MM.1S (cell line): ENCODE measurements around the gene SLC9A3.

Experiments
- DNase-seq: peaks from one replicate; pipeline ENCODE4 v3.0.0-alpha.2; 2015
- H2AFZ ChIP-seq: fragments of 300-600 bp; sonication (generic); 2 replicates; pipeline ENCODE4 v1.6.0; 2016; ENCODE audit warnings: antibody characterized with exemption, low read length
- H3F3A ChIP-seq: fragments of 300-600 bp; sonication (generic); 2 replicates; pipeline ENCODE4 v1.6.1; 2016; ENCODE audit warnings: mild to moderate bottlenecking, antibody characterized with exemption, low read length, moderate library complexity, mixed read lengths; ENCODE audit not compliant: insufficient read depth
- H3K27ac ChIP-seq: fragments of 300-600 bp; sonication (generic); 2 replicates; pipeline ENCODE4 v1.5.1; 2016; ENCODE audit warnings: mild to moderate bottlenecking, low read length
- H3K27me3 ChIP-seq: fragments of 300-600 bp; sonication (generic); replicated peaks from 2 replicates; pipeline ENCODE4 v1.6.0; 2016; ENCODE audit warnings: low read length; ENCODE audit not compliant: insufficient read depth
- H3K36me3 ChIP-seq: fragments of 300-600 bp; sonication (generic); replicated peaks from 2 replicates; pipeline ENCODE4 v1.6.1; 2016; ENCODE audit warnings: mild to moderate bottlenecking, low read length, mixed read lengths; ENCODE audit not compliant: insufficient read depth
- H3K4me1 ChIP-seq: fragments of 300-600 bp; sonication (generic); 2 replicates; pipeline ENCODE4 v1.6.1; 2016; ENCODE audit warnings: low read length, mixed read lengths
- H3K4me2 ChIP-seq: fragments of 300-600 bp; sonication (generic); 2 replicates; pipeline ENCODE4 v1.6.0; 2016; ENCODE audit warnings: low read depth, low read length
- H3K4me3 ChIP-seq: fragments of 300-600 bp; sonication (generic); 2 replicates; pipeline ENCODE4 v1.5.1; 2016; ENCODE audit warnings: low read length, mixed read lengths
- H3K79me2 ChIP-seq: fragments of 300-600 bp; sonication (generic); 2 replicates; pipeline ENCODE4 v1.6.1; 2016; ENCODE audit warnings: mixed run types, low read length, mixed read lengths
- H3K9ac ChIP-seq: fragments of 300-600 bp; sonication (generic); 2 replicates; pipeline ENCODE4 v1.6.1; 2016; ENCODE audit warnings: low read length, mixed read lengths
- H3K9me2 ChIP-seq: fragments of 300-600 bp; sonication (generic); replicated peaks from 2 replicates; pipeline ENCODE4 v1.6.1; 2016; ENCODE audit warnings: mild to moderate bottlenecking, low read length, mixed read lengths; ENCODE audit not compliant: insufficient read depth
- H3K9me3 ChIP-seq: fragments of 300-600 bp; sonication (generic); replicated peaks from 2 replicates; pipeline ENCODE4 v1.6.1; 2016; ENCODE audit warnings: mild to moderate bottlenecking, low read length, mixed read lengths; ENCODE audit not compliant: insufficient read depth
- H4K20me1 ChIP-seq: fragments of 300-600 bp; sonication (generic); 2 replicates; pipeline ENCODE4 v1.6.1; 2016; ENCODE audit warnings: mild to moderate bottlenecking, low read length, moderate library complexity, mixed read lengths; ENCODE audit not compliant: insufficient read depth
- CTCF ChIP-seq: fragments of 300-600 bp; sonication (generic); IDR thresholded peaks from 2 replicates; pipeline ENCODE4 v1.5.1; 2016; ENCODE audit warnings: antibody characterized with exemption, low read length, mixed read lengths
- EZH2 ChIP-seq: fragments of 300-600 bp; sonication (generic); optimal IDR thresholded peaks from 2 replicates; pipeline ENCODE3; 2017; ENCODE audit warnings: low read depth, mild to moderate bottlenecking, antibody characterized with exemption, low read length, mixed read lengths
- EZH2phosphoT487 ChIP-seq: fragments of 300-600 bp; sonication (generic); IDR thresholded peaks from 2 replicates; pipeline ENCODE4 v1.6.1; 2018; ENCODE audit warnings: antibody characterized with exemption, low read length

SLC9A3 gene

GRCh38 chr5:431711-432050 is 92.6 kb downstream of the SLC9A3 start:
- TF ChIP-seq EZH2 = no peak
- TF ChIP-seq CTCF = no peak
- TF ChIP-seq EZH2phosphoT487 = no peak
- no peaks in the 10 kb centered on the region for H3K4me1 ChIP-seq
- H3K27me3 ChIP-seq = peaks cover 23% of the 10 kb centered on the region
- DNase-seq = no peak
- H3F3A ChIP-seq = no peaks in the 10 kb centered on the region
- H3K4me3 ChIP-seq = no peak overlapping the region
- no peak overlapping the region for H2AFZ ChIP-seq
- no peaks in the 10 kb centered on the region for H3K36me3 ChIP-seq
- H3K27ac ChIP-seq = no peak overlapping the region
- H3K9me3 ChIP-seq = no peaks in the 10 kb centered on the region
- H3K4me2 ChIP-seq = no peak overlapping the region
- no peaks in the 10 kb centered on the region for H3K9me2 ChIP-seq
- no peaks in the 10 kb centered on the region for H4K20me1 ChIP-seq
- H3K79me2 ChIP-seq = no peaks in the 10 kb centered on the region
- no peak overlapping the region for H3K9ac ChIP-seq

GRCh38 chr5:431001-431710 is 93.1 kb downstream of the SLC9A3 start:
- Histone ChIP-seq H3K27ac (no peak overlapping the region), H3K4me2 (no peak overlapping the region), H3K79me2 (no peaks in the 10 kb centered on the region), H3K36me3 (no peaks in the 10 kb centered on the region), H3K4me1 (no peaks in the 10 kb centered on the region), H3K9me3 (no peaks in the 10 kb centered on the region), H3K9me2 (no peaks in the 10 kb centered on the region), H3K27me3 (peaks cover 22% of the 10 kb centered on the region), H3K9ac (no peak overlapping the region), H4K20me1 (no peaks in the 10 kb centered on the region), H3K4me3 (no peak overlapping the region), H3F3A (no peaks in the 10 kb centered on the region), H2AFZ (no peak overlapping the region)
- peak; percentile 52 for TF ChIP-seq CTCF
- no peak for TF ChIP-seq EZH2phosphoT487
- no peak for TF ChIP-seq EZH2
- DNase-seq = peak; percentile 25

- peaks cover 14% of the 10 kb centered on the region for H3K27me3 ChIP-seq
- no peaks in the 10 kb centered on the region for H3K4me1 ChIP-seq
- H3K9ac ChIP-seq = no peak overlapping the region
- H3K36me3 ChIP-seq = no peaks in the 10 kb centered on the region
- H3F3A ChIP-seq = no peaks in the 10 kb centered on the region
- H2AFZ ChIP-seq = no peak overlapping the region
- TF ChIP-seq EZH2phosphoT487 (no peak), CTCF (no peak), EZH2 (no peak)
- no peak overlapping the region for H3K4me3 ChIP-seq
- DNase-seq = no peak
- H3K79me2 ChIP-seq = no peaks in the 10 kb centered on the region
- no peaks in the 10 kb centered on the region for H3K9me3 ChIP-seq
- H3K4me2 ChIP-seq = no peak overlapping the region
- no peaks in the 10 kb centered on the region for H4K20me1 ChIP-seq
- no peaks in the 10 kb centered on the region for H3K9me2 ChIP-seq
- H3K27ac ChIP-seq = no peak overlapping the region
Observed at GRCh38 chr5:430214-430925, 93.9 kb downstream of the SLC9A3 start.
